Endothelial cell of hepatic sinusoid (primary cell): ENCODE measurements around the gene CTNNA1.
"Not testable (repeated sequence)": the region's sequence is repeated elsewhere in the genome, so short reads cannot be mapped to it uniquely, and the experiment has no call there.

Experiments used
- in situ Hi-C: cut with HindIII; loops from 2 replicates; pipeline ENCODE4 v1.10.0; 2017; ENCODE audit warnings: low sequenced_read_pairs

CTNNA1 gene

GRCh38 chr5:138805096-138805495 lies 51.9 kb downstream of the CTNNA1 start:
- in situ Hi-C loops = loop anchor here (5.0 kb wide), 1 partner anchor 42 kb away; no protein-coding TSS in a partner anchor

- in situ Hi-C loops = loop anchor here (5.0 kb wide), 1 partner anchor 40 kb away; no protein-coding TSS in a partner anchor
Measured at GRCh38 chr5:138807182-138807581, 54.0 kb downstream of the CTNNA1 start.

GRCh38 chr5:138809391-138809790 lies 56.2 kb downstream of the CTNNA1 start:
- in situ Hi-C loops = loop anchor here (5.0 kb wide), 1 partner anchor 38 kb away; no protein-coding TSS in a partner anchor

- in situ Hi-C loops = not testable (repeated sequence)
Measured at GRCh38 chr5:138810861-138811260, 57.6 kb downstream of the CTNNA1 start.

- in situ Hi-C loops = no loop called here
Measured at GRCh38 chr5:138815529-138815928, 62.3 kb downstream of the CTNNA1 start.

- in situ Hi-C loops = no loop called here
Measured at GRCh38 chr5:138817241-138817640, 64.0 kb downstream of the CTNNA1 start.

- in situ Hi-C loops = no loop called here
Measured at GRCh38 chr5:138819081-138819480, 65.9 kb downstream of the CTNNA1 start.

GRCh38 chr5:138820695-138821094 lies 67.5 kb downstream of the CTNNA1 start:
- in situ Hi-C loops = no loop called here

GRCh38 chr5:138824516-138824915 lies 71.3 kb downstream of the CTNNA1 start:
- in situ Hi-C loops = no loop called here

- in situ Hi-C loops = no loop called here
Measured at GRCh38 chr5:138824924-138825863, 72.0 kb downstream of the CTNNA1 start.

- in situ Hi-C loops = no loop called here
Measured at GRCh38 chr5:138828556-138828955, 75.3 kb downstream of the CTNNA1 start.

GRCh38 chr5:138829341-138829740 lies 76.1 kb downstream of the CTNNA1 start:
- in situ Hi-C loops = no loop called here

- in situ Hi-C loops = no loop called here
Measured at GRCh38 chr5:138831703-138832102, 78.5 kb downstream of the CTNNA1 start.

GRCh38 chr5:138832218-138832617 lies 79.0 kb downstream of the CTNNA1 start:
- in situ Hi-C loops = no loop called here

GRCh38 chr5:138833080-138833479 lies 79.9 kb downstream of the CTNNA1 start:
- in situ Hi-C loops = no loop called here

- in situ Hi-C loops = no loop called here
Measured at GRCh38 chr5:138833726-138834480, 80.7 kb downstream of the CTNNA1 start.

GRCh38 chr5:138834853-138835252 lies 81.6 kb downstream of the CTNNA1 start:
- in situ Hi-C loops = not testable (repeated sequence)

GRCh38 chr5:138837160-138837559 lies 83.9 kb downstream of the CTNNA1 start:
- in situ Hi-C loops = no loop called here

- in situ Hi-C loops = no loop called here
Measured at GRCh38 chr5:138840103-138840502, 86.9 kb downstream of the CTNNA1 start.

GRCh38 chr5:138841531-138841930 lies 88.3 kb downstream of the CTNNA1 start:
- in situ Hi-C loops = no loop called here

GRCh38 chr5:138843316-138844124 lies 90.3 kb downstream of the CTNNA1 start:
- in situ Hi-C loops = no loop called here
